SU-DHL-6 (cell line): ENCODE results near the gene GABBR2.

Source experiments
- H2AFZ ChIP-seq: fragments of 200-600 bp; sonication (generic); 2 replicates; pipeline ENCODE4 v1.6.1; 2014; ENCODE audit warnings: low read depth, mild to moderate bottlenecking, moderate library complexity, mixed read lengths, antibody characterized with exemption, low read length; ENCODE audit not compliant: severe bottlenecking
- H3F3A ChIP-seq: fragments of 200-600 bp; shearing (Covaris generic); 2 replicates; pipeline ENCODE4 v1.6.0; 2016; ENCODE audit warnings: antibody characterized with exemption, mild to moderate bottlenecking; ENCODE audit not compliant: insufficient read depth
- H3K27ac ChIP-seq: fragments of 200-600 bp; sonication (generic); 2 replicates; pipeline ENCODE4 v1.5.1; 2016; ENCODE audit warnings: low read depth, mild to moderate bottlenecking, low read length, moderate library complexity, mixed read lengths
- H3K27me3 ChIP-seq: fragments of 200-600 bp; sonication (generic), shearing (Covaris generic); 2 replicates; pipeline ENCODE4 v1.6.0; 2014; ENCODE audit warnings: mild to moderate bottlenecking, low read length
- H3K36me3 ChIP-seq: fragments of 200-600 bp; sonication (generic); 2 replicates; pipeline ENCODE4 v1.6.1; 2014; ENCODE audit warnings: mild to moderate bottlenecking, low read length, mixed read lengths
- H3K4me2 ChIP-seq: fragments of 300-600, 200-600 bp; shearing (Covaris generic), sonication (generic); 2 replicates; pipeline ENCODE4 v1.6.0; 2014; ENCODE audit warnings: low read length, low read depth, mild to moderate bottlenecking; ENCODE audit not compliant: poor library complexity, severe bottlenecking
- H3K4me3 ChIP-seq: fragments of 200-600 bp; sonication (generic); 2 replicates; pipeline ENCODE4 v1.5.1; 2014; ENCODE audit warnings: antibody characterized with exemption, low read length, mild to moderate bottlenecking, mixed read lengths; ENCODE audit not compliant: insufficient read depth, poor library complexity, severe bottlenecking
- H3K79me2 ChIP-seq: fragments of 200-600 bp; sonication (generic); 2 replicates; pipeline ENCODE4 v1.6.1; 2014; ENCODE audit warnings: mild to moderate bottlenecking, low read length, moderate library complexity; ENCODE audit not compliant: insufficient read depth
- H3K9ac ChIP-seq: fragments of 200-600 bp; sonication (generic); 2 replicates; pipeline ENCODE4 v1.7.0; 2014; ENCODE audit warnings: mild to moderate bottlenecking, low read length
- H3K9me2 ChIP-seq: fragments of 200-600 bp; sonication (generic); replicated peaks from 2 replicates; pipeline ENCODE4 v1.6.1; 2014; ENCODE audit warnings: low read length; ENCODE audit not compliant: insufficient read depth
- H3K9me3 ChIP-seq: fragments of 200-600 bp; sonication (generic); 2 replicates; pipeline ENCODE4 v1.6.1; 2014; ENCODE audit warnings: low read length, mixed read lengths; ENCODE audit not compliant: insufficient read depth
- H4K20me1 ChIP-seq: fragments of 200-600 bp; sonication (generic); 2 replicates; pipeline ENCODE4 v1.6.1; 2014; ENCODE audit warnings: low read depth, mild to moderate bottlenecking, antibody characterized with exemption, low read length, moderate library complexity, mixed read lengths
- CTCF ChIP-seq: fragments of 200-600 bp; sonication (generic); IDR thresholded peaks from one replicate; pipeline ENCODE4 v1.5.1; 2017; ENCODE audit warnings: antibody characterized with exemption, mild to moderate bottlenecking, low read length, moderate library complexity; ENCODE audit not compliant: insufficient read depth, poor library complexity, severe bottlenecking
- EZH2phosphoT487 ChIP-seq: fragments of 200-600 bp; sonication (generic), shearing (Covaris generic); conservative IDR thresholded peaks from 2 replicates; pipeline ENCODE4 v1.6.1; 2018; ENCODE audit warnings: mild to moderate bottlenecking, antibody characterized with exemption, low read length, moderate library complexity, mixed read lengths

Gene GABBR2

DNA sequence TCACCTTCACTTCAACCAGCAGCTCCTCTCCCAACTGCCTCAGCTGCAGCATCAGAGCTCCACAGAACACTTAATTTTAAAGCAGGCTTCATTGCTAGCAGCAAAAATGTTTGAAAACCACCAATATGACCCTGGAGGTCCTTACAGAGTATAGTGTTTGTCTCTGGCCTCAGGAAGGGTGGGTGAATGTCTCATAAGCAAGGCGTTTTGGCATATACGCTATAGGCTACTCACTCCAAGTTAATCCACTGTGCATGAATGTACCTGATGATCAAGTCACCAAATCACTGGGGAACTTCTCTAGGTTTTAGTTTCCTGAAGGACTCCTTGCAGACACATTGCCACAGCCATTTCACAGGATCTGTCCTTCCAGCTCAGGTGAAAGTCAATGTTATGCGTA, 125.3 kb downstream of the GABBR2 start:
- H3K4me3 ChIP-seq = no peak overlapping the region
- H3K4me2 ChIP-seq = no peak overlapping the region
- no peak for TF ChIP-seq CTCF
- no peak for TF ChIP-seq EZH2phosphoT487
- H3K9me3 ChIP-seq = no peaks in the 10 kb centered on the region
- no peaks in the 10 kb centered on the region for H3K27me3 ChIP-seq
- no peak overlapping the region for H3K27ac ChIP-seq
- H3F3A ChIP-seq = no peaks in the 10 kb centered on the region
- no peak overlapping the region for H2AFZ ChIP-seq
- H3K9ac ChIP-seq = no peak overlapping the region
- no peaks in the 10 kb centered on the region for H3K79me2 ChIP-seq
- H3K9me2 ChIP-seq = no peaks in the 10 kb centered on the region
- no peaks in the 10 kb centered on the region for H3K36me3 ChIP-seq
- no peaks in the 10 kb centered on the region for H4K20me1 ChIP-seq

GRCh38 chr9:98580956-98581355, 127.8 kb downstream of the GABBR2 start:
- Histone ChIP-seq H3K9ac (no peak overlapping the region), H2AFZ (no peak overlapping the region)

DNA sequence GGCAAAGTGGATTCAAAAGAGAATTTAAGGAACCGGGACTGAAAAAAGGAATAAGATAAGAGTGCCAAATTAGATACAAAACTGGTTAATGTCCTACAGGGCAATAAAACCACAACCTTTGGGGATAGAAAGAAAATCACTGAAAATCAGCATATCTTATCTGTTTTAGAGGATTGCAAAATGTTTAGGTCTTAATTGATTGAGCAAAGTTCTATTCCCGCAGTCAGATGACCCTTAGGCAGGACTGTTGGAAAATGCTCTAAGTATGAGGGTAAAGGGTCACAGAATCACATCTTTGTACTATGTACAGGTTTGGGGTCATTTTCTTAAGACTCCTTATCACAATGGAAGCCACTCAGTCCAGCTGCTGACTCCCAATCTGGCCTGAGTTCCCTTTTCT, 129.0 kb downstream of the GABBR2 start:
- Histone ChIP-seq H3F3A (no peaks in the 10 kb centered on the region), H3K27ac (no peak overlapping the region), H3K4me2 (no peak overlapping the region), H3K27me3 (no peaks in the 10 kb centered on the region), H2AFZ (no peak overlapping the region), H3K36me3 (no peaks in the 10 kb centered on the region), H3K9ac (no peak overlapping the region), H3K9me2 (no peaks in the 10 kb centered on the region), H3K4me3 (no peak overlapping the region), H3K79me2 (no peaks in the 10 kb centered on the region), H3K9me3 (no peaks in the 10 kb centered on the region), H4K20me1 (no peaks in the 10 kb centered on the region)
- no peak for TF ChIP-seq CTCF
- no peak for TF ChIP-seq EZH2phosphoT487

More at GRCh38 chr9:98580956-98581355, 127.8 kb downstream of the GABBR2 start:
- no peaks in the 10 kb centered on the region for H3K9me3 ChIP-seq
- no peaks in the 10 kb centered on the region for H3K36me3 ChIP-seq
- no peak overlapping the region for H3K4me3 ChIP-seq
- H3K9me2 ChIP-seq = no peaks in the 10 kb centered on the region
- H3K4me2 ChIP-seq = no peak overlapping the region
- no peak overlapping the region for H3K27ac ChIP-seq
- no peaks in the 10 kb centered on the region for H4K20me1 ChIP-seq
- H3K27me3 ChIP-seq = no peaks in the 10 kb centered on the region
- TF ChIP-seq EZH2phosphoT487 (no peak), CTCF (no peak)
- no peaks in the 10 kb centered on the region for H3F3A ChIP-seq
- H3K79me2 ChIP-seq = no peaks in the 10 kb centered on the region

DNA sequence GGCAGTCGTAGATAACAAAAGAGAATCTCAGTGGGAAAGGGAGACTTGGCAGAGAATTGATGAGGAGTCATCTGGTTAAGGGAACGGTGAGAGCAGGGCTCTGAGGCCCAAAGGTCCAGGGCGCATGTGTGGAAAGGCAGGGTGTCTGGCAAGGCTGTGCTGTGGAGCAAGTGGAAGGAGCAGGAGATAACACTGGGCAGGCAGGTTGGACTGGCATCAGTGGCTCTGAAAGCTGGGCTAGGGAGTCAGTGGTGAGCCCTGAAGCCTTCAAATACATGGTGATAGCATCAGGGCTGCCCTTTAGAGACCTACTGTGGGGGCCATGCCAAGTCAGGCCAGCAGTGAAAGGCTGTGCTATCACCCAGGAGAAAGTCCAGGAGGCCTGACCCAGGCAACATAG, 131.3 kb downstream of the GABBR2 start:
- H3K9me2 ChIP-seq = no peaks in the 10 kb centered on the region
- H3K79me2 ChIP-seq = no peaks in the 10 kb centered on the region
- H3K27ac ChIP-seq = no peak overlapping the region
- H3K9me3 ChIP-seq = no peaks in the 10 kb centered on the region
- no peaks in the 10 kb centered on the region for H3K27me3 ChIP-seq
- no peak overlapping the region for H3K9ac ChIP-seq
- no peaks in the 10 kb centered on the region for H3F3A ChIP-seq
- H3K36me3 ChIP-seq = no peaks in the 10 kb centered on the region
- no peak overlapping the region for H3K4me2 ChIP-seq
- H4K20me1 ChIP-seq = no peaks in the 10 kb centered on the region
- no peak overlapping the region for H2AFZ ChIP-seq
- no peak overlapping the region for H3K4me3 ChIP-seq
- TF ChIP-seq CTCF (no peak), EZH2phosphoT487 (no peak)
